Pulmonary artery endothelial cell (primary cell): Measurements from ENCODE around the gene OMD. TPM values are rescaled to one million over a fixed set of nuclear protein-coding genes. Genes with fewer than 3 reads are reported as not detected.
"Not testable (repeated sequence)": the region's sequence is repeated elsewhere in the genome, so short reads cannot be mapped to it uniquely, and the experiment has no call there.

Experiments
- DNase-seq: peaks from one replicate; pipeline ENCODE4 v3.0.0-alpha.2; 2011; ENCODE audit warnings: low read depth, low spot score
- total RNA-seq: library from RNA; depleted of rRNA; stranded (reverse); fragments of >200 nt; gene quantifications from 2 replicates; pipeline ENCODE4 v1.2.3, GENCODE V29; 2014

OMD gene
- total RNA-seq, 1 donor from 2014 or later = 0.07 TPM

DNA sequence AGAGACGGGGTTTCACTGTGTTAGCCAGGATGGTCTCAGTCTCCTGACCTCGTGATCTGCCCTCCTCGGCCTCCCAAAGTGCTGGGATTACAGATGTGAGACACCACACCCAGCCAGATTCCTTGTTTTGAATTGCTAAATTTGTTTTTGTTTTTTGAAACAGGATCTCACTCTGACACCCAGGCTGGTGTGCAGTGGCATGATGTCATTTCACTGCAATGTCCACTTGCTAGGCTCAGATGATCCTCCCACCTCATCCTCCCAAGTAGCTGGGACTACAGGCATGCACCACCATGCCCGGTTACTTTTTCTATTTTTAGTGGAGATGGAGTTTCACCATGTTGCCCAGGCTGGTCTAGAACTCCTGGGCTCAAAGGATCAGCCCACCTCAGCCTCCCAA, 13.1 kb downstream of the OMD start:
- DNase-seq = not testable (repeated sequence)

DNA sequence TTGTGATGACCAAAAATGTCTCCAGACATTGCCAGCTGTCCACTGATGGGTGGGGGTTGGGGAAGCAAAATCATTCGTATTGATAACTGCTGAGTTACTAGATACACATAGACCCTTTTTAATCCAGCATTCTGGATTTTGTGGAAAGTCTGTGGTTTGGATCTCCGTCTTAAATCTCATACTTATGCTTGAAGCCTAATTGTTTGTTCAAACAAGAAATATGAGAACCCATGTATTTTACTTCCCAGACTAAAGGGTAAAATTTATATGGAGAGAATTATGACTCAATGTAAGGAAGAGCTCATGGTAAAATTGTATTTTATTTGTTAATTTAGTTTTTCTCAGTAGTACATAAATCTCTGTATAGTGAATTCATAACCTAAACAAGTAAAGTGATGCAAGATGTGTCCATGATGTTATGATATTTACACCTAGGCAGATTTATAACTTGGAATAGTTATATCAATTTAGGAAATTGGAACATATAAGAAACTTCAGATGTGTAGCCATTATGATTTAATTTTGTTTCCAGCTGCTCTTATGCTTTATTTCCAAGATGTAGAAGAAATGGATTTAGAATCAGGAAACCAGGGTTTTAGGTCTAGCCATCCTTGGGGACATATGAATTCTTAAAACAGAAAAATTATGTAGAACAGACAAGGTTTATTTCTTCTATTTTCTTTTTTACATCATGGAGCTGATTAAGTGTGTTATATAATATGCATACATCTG, 15.4 kb downstream of the OMD start:
- no peak for DNase-seq

DNA sequence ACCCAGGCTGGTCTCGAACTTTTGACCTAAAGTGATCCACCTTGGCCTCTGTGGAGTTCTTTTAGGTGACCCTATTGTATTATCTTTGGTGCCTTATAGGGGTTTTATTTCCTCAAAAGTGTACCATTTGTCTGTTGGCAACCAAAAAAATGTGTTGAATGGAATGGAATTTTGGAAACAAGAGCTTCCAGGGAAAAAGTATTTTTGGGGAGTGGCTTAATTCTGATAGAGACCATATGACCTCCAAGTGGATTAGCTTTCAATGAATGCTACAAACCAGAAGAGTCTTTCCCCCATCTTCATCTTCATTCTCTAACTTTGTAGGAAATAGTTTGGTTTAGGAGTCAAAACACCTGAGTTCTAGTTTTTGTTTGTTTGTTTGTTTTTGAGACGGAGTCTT, 16.5 kb downstream of the OMD start:
- no peak for DNase-seq

DNA sequence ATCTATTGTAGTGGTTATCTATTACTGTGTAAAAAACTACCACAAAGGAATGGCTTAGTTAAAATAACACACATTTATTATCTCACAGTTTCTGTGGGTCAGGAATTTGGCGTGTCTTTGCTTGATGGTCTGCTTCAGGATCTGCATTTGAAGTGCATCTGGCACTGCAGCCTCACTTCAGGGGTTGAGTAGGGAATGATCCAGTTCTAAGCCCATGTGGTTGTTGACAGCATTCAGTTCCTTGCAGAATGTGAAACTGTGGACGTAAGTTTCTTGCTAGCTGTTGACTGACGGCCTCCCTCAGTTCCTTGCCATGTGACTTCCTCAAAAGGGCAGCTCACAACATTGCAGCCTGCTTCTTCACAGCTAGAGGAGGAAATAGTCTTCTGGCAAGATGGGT, 17.8 kb downstream of the OMD start:
- DNase-seq = peak; percentile 7

DNA sequence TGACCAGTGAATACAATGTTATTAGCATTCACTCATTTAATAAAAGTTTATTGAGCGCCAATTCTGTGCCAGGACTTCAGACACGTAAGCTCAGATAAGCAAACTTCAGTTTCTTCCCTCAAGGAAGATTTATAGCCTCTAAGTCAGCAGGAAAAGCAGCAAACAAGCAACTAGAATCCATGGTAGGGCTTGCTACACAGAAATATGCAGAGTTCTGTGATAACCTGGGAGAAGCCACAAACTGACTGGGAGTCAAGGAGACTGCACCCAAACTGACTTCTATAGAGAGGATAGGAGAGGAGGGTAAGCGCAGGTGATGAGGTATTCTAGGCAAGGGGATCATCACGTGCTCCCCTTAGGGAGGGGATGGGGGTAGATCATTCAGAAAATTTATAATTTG, 18.5 kb downstream of the OMD start:
- DNase-seq = no peak

DNA sequence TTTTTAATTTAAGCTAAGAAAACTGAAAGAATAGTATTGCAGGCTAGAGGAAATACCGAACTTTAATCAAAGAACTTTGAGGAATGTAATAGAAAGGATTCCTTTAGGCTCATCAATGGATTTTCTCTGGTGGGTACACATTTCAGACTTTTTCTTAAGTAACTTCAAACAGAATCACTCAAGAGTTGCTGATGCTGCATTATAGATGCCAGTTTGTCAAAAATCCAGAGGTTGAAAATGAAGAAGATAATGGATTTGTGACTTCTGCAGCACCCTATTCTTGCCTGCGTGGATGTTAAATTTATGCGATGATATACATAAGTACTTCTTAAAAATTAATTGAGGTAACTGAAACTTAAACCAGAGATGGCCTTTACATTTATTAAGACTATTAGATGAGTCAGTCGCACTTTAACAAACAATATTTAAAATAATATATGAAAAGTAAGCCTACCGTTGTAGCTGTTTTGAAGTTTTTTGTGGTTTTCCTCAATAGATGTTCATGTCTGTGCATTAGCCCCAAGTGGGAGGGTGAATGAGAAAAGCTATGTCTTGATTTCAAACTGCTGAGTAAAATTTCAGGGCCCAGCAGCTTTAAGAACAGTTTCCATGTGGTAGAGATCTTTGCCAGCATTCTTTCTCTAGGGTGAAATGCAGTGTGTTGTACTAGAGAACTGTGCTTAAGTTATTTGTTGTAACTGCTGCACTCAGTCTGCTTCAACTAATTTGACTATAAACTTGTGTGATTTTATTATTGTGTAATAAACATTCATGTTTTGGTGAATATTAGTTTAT, 20.0 kb downstream of the OMD start, which contains the start of gene OGN:
Gene OGN (minus strand): TSS at position 537 of the 795 bp plus-strand sequence. CDS start 1,171 bp downstream, outside the sequence.
- no peak for DNase-seq

DNA sequence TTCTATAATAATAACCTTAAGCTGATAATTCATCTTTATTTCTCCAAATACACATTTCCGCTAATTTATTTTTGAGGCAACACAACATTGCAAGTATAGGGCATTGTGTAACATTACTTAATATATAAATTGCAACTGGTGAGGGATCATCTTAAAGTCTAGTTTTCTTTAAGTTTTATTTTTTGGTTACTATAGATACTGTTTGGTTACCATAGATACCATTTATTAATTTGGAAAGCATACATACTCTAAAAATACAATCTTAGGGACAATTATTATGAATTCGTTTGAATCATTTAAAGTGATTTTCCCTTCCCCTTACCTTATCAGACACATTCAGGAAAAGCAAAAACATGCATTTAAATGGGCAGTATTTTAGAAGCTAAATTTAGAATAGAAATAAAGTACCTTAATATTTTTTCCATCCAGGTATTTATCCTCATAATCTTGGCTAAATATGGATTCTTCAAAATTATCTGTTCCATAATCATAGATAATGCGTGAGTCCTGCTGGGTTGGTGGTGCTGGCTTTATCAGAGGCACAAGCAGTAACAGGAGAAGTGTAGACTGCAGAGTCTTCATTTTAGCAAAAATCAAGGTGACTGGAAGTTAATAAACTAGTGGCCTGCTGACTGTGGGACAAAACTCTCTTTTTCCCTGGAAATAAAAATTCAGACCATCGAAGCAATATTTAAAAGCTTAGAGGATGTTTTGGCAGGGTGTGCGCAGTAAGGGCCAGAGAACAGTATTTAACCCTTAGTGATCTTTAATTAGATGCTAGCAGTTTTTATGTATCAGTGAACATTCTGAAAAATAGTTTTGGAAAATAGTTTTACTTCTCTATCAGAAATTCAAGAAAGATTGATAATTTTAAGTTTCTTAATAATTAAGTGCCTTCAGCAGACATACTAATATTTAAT, 21.2 kb downstream of the OMD start:
- DNase-seq = no peak

DNA sequence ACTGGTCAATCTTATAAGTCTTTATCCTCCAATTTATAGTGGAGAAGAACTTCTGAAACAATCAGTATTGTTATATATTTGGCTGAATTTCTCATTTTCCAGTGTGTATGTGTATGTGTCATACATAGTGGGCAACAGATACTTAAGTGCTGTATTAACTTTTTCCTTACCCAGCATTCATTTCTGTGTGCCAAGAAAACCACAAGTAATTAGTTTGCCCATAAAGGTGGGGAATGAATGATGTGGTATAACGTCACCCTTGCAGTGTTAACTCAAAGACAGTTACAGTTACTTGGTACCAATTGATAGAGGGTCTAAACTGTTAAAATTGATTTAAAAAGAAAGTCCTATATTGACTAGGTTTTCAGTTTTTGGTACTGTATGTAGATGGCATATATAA, 21.9 kb downstream of the OMD start:
- no peak for DNase-seq

DNA sequence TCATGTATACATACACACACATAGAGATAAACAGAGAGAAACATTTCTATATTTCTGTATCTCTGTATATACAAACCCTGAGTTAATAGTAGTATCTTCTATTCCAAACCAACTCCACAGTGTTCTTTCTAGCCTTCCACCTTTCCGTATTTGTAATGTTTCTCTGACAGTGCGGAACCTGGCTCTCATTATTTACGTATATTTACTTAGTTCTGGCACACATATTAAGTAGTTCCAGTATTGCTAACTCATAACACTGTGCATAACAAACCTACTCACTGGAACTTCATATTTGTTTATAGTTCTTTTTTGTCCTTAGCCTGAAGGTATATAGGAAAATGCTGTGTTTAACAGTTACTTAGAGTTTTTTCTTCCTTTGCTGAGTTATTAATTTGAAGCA, 26.4 kb downstream of the OMD start:
- no peak for DNase-seq

DNA sequence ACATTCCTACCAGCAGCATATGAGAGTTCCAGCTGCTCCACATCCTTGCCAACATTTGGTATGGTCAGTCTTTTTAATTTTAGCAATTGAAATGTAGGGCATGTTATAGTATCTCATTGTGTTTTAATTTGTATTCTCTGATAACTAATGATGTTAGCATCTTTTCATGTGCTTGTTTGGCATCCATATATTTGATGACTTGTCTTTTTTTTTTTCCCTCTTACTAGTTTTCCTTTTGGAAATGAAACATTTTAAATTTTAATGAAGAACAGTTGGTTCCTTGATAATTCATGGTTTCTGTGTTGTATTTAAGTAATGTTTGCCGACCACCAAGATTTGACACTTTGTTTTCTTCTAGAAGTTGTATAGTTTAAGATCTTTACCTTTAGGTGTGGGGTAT, 28.7 kb downstream of the OMD start:
- no peak for DNase-seq

DNA sequence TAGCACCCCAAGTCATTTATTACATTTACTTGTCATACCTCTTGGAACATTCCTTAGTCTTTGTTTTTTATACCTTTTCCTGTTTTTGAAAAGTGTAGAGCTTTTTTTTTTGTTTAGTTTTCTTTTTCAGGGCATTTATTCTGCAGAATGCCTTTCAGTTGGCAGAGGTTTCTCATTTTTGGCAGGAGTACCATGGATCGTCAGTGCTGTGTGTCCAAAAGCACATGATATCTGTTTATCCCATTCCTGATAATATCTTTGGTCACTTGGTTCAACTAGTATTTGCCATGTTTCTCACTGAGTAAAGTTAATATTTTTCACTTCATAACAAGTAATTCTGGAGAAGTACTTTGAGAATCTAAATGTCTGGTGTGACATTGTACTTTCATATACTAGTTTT, 30.6 kb downstream of the OMD start:
- peak; percentile 7 for DNase-seq

DNA sequence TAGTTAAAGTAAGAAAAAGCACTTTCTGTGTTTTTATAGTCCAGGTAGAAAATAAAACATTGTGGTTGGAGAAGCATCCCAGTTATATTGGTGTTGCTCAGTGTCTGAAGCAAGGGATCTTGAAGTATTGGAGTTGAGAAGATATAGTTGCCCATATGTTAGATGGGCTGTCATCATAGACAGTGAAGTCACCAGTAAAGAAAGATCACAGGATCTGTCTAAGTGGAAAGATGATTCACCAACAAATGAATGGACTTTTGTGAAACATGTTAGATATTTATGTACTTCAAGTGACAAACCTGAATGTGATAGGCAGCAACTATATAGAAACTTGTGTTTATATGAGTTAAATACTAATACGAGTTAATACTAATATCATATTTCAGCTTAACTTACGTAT, 31.6 kb downstream of the OMD start:
- DNase-seq = no peak

DNA sequence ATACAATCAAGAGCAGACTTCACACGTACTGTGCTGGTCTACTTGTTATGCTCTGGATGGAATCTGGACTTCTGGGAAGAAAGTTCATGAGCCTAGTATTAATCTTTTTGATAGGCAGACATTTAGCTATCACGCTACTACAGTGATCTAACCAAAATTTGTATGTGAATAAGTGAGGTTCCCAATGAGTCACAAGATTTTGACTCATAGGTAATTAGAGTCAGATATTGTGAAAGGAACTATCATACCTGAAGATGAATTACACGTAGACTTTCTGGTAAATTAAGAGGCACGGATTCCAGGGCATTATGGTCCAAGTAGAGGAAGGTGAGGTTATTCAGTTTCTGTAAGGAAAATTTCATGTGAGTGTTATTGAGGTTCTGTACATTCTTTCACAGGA, 38.3 kb downstream of the OMD start:
- DNase-seq = no peak

DNA sequence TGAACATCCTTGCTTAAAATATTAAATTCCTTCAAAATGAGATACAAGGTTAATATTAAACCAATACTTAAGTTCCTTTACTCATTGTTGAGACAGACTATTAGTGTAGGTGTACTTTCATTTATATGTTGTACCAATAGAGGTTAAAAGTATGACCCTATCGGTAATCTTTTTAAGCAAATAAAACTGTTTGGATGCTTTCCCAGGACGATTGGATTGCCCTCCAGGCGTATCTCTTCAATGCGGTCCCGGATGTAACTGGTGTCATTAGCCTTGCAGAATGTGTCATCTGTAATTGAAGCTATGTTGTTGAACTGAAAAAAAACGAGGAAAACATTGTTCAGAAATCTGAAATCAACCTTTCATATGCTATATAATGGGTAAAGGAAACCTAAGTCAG, 38.8 kb downstream of the OMD start:
- no peak for DNase-seq

DNA sequence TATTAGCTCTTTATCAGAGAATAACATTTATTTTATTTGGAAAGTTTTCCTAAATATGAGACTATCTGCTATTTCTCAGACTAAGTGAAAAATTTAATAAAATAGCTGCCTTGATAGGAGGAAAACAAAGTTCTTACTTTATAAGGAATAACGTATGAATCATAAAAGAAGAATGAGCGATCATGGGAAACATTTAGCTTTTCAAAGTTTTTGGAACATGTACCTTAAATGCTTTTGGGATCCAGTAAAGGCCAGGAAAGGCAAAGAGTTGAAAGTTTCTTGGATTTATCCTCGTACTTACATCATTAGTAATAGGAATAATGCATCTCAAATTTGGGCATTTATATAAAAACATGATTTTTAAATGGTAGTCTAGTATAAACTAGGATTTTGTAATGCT, 39.3 kb downstream of the OMD start:
- DNase-seq = no peak

DNA sequence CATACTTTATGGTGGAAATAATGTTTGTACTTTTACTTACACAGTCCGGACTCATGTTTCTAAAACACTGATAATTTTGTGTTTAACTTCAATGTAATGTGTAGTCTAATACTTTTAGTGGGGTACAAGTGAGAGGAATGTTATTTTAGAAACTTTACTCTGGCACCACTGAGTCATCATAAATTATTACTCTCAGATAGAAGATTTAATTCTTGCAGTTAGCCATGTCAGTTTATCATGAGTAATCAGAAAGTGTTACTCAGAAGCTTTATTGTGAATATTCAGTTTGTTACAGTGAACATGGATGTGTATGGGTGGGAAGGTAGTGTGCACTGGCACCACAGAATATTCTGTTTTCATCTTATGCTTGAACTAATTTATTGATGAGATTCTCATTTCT, 39.9 kb downstream of the OMD start:
- DNase-seq = no peak

DNA sequence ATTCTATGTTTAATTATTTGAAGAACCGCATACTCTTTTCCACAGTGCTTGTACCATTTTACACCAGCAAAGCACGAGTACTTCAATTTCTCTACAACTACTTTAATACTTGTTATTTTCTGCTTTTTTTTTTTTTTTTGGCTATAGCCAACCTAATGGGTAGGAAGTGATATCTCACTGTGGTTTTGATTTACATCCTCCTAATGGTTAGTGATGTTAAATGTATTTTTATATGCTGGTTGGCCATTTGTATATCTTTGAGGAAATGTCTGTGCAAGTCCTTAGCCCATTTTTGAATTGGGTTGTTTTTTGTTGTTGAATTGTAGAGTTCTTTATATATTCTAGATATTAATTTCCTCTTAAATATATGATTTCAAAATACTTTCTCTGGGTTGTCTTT, 42.5 kb downstream of the OMD start:
- DNase-seq = no peak

DNA sequence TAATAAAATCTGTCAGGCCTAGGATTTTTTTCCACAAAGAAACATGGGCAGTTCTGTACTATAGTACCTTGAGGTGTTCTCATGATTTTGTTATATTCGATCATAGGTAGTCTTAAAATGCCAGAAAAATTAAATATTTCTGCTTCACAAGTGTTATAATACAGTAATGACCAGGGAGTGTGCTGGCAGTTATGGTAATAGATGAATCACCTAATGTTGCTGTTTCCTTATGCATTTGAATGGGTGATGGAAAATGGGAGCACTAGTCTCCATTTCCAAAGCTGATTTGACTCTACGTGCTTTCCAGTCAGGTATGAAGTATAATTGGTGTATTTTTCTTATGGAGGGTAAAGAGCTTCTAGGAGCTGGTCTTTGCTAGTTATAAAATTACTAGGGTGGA, 43.7 kb downstream of the OMD start:
- no peak for DNase-seq

DNA sequence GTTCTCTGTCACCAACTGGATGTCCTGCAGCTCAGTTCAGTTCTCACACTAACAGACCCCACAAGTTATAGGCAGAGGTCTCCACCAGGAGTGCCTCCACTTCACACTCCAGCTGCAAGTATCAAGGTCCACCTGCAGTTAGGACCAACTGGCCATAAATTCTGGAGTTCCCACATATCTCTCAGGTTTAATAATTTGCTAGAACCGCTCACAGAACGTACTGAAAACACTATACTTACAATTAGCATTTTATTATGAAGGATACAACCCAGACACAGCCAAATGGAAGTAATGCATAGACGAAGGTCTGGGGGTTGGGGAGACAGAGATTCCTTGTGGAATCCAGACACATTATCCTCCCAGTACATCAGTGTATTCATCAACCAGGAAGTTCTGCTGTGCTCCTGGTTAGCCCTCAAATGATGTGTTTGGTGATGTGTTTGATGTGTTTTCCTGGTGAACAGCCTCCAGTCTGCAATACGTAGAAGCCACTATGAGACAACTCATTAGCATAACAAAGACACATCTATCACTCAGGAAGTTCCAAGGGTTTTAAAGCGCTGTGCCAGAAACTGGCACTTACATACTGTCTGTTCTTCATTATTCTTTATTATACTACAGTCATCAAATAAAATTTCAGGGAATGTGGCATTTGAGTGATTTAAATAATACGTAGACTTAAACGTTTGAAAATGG, 45.3 kb downstream of the OMD start:
- no peak for DNase-seq

DNA sequence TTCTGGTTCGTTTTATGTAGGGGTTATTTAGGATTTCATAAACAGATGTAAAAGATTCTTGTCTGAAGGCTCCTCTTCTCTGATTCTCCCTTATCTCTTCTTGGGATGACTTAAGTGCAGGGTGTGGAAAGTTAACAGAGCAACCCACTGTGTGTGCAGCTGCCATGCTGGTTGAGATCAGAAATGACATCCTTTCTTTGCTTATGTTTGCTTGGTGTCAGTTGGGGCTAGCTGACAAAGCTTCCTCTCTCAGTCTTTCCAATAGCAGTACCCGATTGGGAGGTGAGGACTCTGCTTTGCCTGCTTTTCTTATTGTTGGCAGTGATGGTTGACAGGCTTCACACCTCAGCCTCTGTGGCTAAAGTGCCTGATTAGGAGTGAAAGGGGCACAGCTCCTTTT, 46.4 kb downstream of the OMD start:
- no peak for DNase-seq

DNA sequence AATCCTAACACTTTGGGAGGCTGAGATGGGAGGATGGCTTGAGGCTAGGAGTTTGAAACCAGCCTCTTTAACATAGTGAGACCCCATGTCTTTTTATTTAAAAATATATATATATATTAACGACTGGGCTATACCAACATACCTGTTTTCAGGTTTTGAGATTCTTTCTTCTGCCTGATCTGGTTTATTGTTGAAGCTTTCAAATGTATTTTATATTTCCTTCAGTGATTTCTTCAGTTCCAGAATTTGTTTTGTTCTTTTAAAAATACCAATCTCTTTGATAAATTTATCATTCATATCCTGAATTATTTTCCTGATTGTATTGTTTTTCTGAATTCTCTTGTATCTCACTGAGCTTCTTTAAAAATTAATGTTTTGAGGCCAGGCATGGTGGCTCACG, 51.1 kb downstream of the OMD start:
- no peak for DNase-seq
